Progenitor cell of endocrine pancreas (in vitro differentiated cells): ENCODE data around the gene CDH13. TPM values are rescaled to one million over a fixed set of nuclear protein-coding genes. Genes with fewer than 3 reads are reported as not detected.

Experiments
- DNase-seq: peaks from one replicate; pipeline ENCODE4 v3.0.0; 2021; ENCODE audit warnings: low spot score; ENCODE audit not compliant: unreplicated experiment
- H3K27ac Mint-ChIP-seq: 2 replicates; pipeline ENCODE4 v1.8.0; 2021; ENCODE audit warnings: mild to moderate bottlenecking, moderate library complexity, mixed read lengths
- H3K27me3 Mint-ChIP-seq: 2 replicates; pipeline ENCODE4 v1.8.0; 2021; ENCODE audit warnings: mixed read lengths
- H3K36me3 Mint-ChIP-seq: 2 replicates; pipeline ENCODE4 v1.8.0; 2022; ENCODE audit warnings: mixed read lengths; ENCODE audit not compliant: insufficient read depth
- H3K4me1 Mint-ChIP-seq: 2 replicates; pipeline ENCODE4 v1.8.0; 2021; ENCODE audit warnings: low read depth, mixed read lengths
- H3K4me3 Mint-ChIP-seq: 2 replicates; pipeline ENCODE4 v1.8.0; 2021; ENCODE audit warnings: low read depth, mild to moderate bottlenecking, moderate library complexity, mixed read lengths
- H3K9me3 Mint-ChIP-seq: 2 replicates; pipeline ENCODE4 v1.8.0; 2021; ENCODE audit warnings: low read depth, mixed read lengths
- CTCF ChIP-seq: fragments of 200-600 bp; sonication (generic); IDR thresholded peaks from one replicate; pipeline ENCODE4 v1.5.0; 2021; ENCODE audit warnings: antibody characterized with exemption, mild to moderate bottlenecking; ENCODE audit not compliant: unreplicated experiment
- total RNA-seq: library from RNA; stranded (reverse); gene quantifications from 2 replicates; pipeline ENCODE4 v1.2.1, GENCODE V29; 2021

Gene CDH13
- total RNA-seq, 1 donor from 2014 or later, result 0.38 TPM

GRCh38 chr16:82660966-82661365 is 34.2 kb downstream of the CDH13 start:
- peaks cover 5% of the 10 kb centered on the region for H3K9me3 Mint-ChIP-seq
- H3K36me3 Mint-ChIP-seq, result no peaks in the 10 kb centered on the region
- DNase-seq, result no peak
- peaks cover 3% of the 10 kb centered on the region for H3K27me3 Mint-ChIP-seq
- no peaks in the 10 kb centered on the region for H3K4me1 Mint-ChIP-seq
- no peak for TF ChIP-seq CTCF
- no peak overlapping the region for H3K27ac Mint-ChIP-seq
- no peak overlapping the region for H3K4me3 Mint-ChIP-seq

GRCh38 chr16:82664181-82664580 is 37.4 kb downstream of the CDH13 start:
- no peak for TF ChIP-seq CTCF
- H3K27me3 Mint-ChIP-seq, result no peaks in the 10 kb centered on the region
- DNase-seq, result no peak
- no peaks in the 10 kb centered on the region for H3K36me3 Mint-ChIP-seq
- no peaks in the 10 kb centered on the region for H3K4me1 Mint-ChIP-seq
- H3K9me3 Mint-ChIP-seq, result peaks cover 5% of the 10 kb centered on the region
- no peak overlapping the region for H3K27ac Mint-ChIP-seq
- H3K4me3 Mint-ChIP-seq, result no peak overlapping the region

GRCh38 chr16:82665025-82665424 is 38.3 kb downstream of the CDH13 start:
- Mint-ChIP-seq H3K4me3 (no peak overlapping the region), H3K4me1 (no peaks in the 10 kb centered on the region), H3K27ac (no peak overlapping the region), H3K27me3 (no peaks in the 10 kb centered on the region), H3K36me3 (no peaks in the 10 kb centered on the region), H3K9me3 (peaks cover 5% of the 10 kb centered on the region)
- TF ChIP-seq CTCF, result no peak
- no peak for DNase-seq

- peaks cover 5% of the 10 kb centered on the region for H3K9me3 Mint-ChIP-seq
- H3K36me3 Mint-ChIP-seq, result no peaks in the 10 kb centered on the region
- H3K4me3 Mint-ChIP-seq, result no peak overlapping the region
- H3K27me3 Mint-ChIP-seq, result no peaks in the 10 kb centered on the region
- no peak for TF ChIP-seq CTCF
- no peak overlapping the region for H3K27ac Mint-ChIP-seq
- DNase-seq, result no peak
- H3K4me1 Mint-ChIP-seq, result no peaks in the 10 kb centered on the region
Measured at GRCh38 chr16:82667437-82667836, 40.7 kb downstream of the CDH13 start.

- Mint-ChIP-seq H3K9me3 (peaks cover 5% of the 10 kb centered on the region), H3K4me3 (no peak overlapping the region), H3K27ac (no peak overlapping the region), H3K27me3 (no peaks in the 10 kb centered on the region), H3K36me3 (no peaks in the 10 kb centered on the region), H3K4me1 (no peaks in the 10 kb centered on the region)
- TF ChIP-seq CTCF, result no peak
- DNase-seq, result no peak
Measured at GRCh38 chr16:82668094-82668493, 41.3 kb downstream of the CDH13 start.
